Calu3 (cell line): ENCODE measurements around the gene ZNF462. TPM values are rescaled to one million over a fixed set of nuclear protein-coding genes. Genes with fewer than 3 reads are reported as not detected.
A peak's percentile ranks its signal among the peaks of the same experiment; 100 is the strongest.

ENCODE experiments used
- BruUV-seq: library from RNA; stranded (reverse); fragments of 400-500 nt; replicated peaks from 2 replicates; lab custom pipeline; 2021; lab: Mats Ljungman, UMichigan
- CTCF ChIA-PET: fragments of 300-600 bp; sonication (Branson Sonifier 250); formaldehyde crosslinking; loops from one replicate; lab custom pipeline; 2022; ENCODE audit warnings: antibody characterized with exemption; lab: Charles Lee
- DNase-seq: peaks from one replicate; pipeline ENCODE4 v3.0.0; 2022
- H3K27ac Mint-ChIP-seq: one replicate; pipeline ENCODE4 v1.8.0; 2022; ENCODE audit warnings: mixed read lengths; ENCODE audit not compliant: unreplicated experiment
- H3K27me3 Mint-ChIP-seq: one replicate; pipeline ENCODE4 v1.8.0; 2022; ENCODE audit warnings: mixed read lengths; ENCODE audit not compliant: unreplicated experiment
- H3K36me3 Mint-ChIP-seq: one replicate; pipeline ENCODE4 v1.8.0; 2022; ENCODE audit warnings: mild to moderate bottlenecking, moderate library complexity, mixed read lengths; ENCODE audit not compliant: insufficient read depth, unreplicated experiment
- H3K4me1 Mint-ChIP-seq: one replicate; pipeline ENCODE4 v1.8.0; 2022; ENCODE audit warnings: mild to moderate bottlenecking, low read depth, mixed read lengths; ENCODE audit not compliant: unreplicated experiment
- H3K4me3 Mint-ChIP-seq: one replicate; pipeline ENCODE4 v1.8.0; 2022; ENCODE audit warnings: mild to moderate bottlenecking, low read depth, moderate library complexity, mixed read lengths; ENCODE audit not compliant: unreplicated experiment
- H3K9me3 Mint-ChIP-seq: one replicate; pipeline ENCODE4 v1.8.0; 2022; ENCODE audit warnings: low read depth, mixed read lengths; ENCODE audit not compliant: unreplicated experiment
- intact Hi-C: fragments of 100-400 bp; cut with micrococcal nuclease; formaldehyde crosslinking; loops from one replicate; pipeline ENCODE4 v1.10.0; 2022; ENCODE audit not compliant: unreplicated experiment
- total RNA-seq: library from RNA; stranded (reverse); gene quantifications from 2 replicates; pipeline ENCODE4 v1.2.3, GENCODE V29; 2022
- TF ChIP-seq, protein P1 (sequence below): fragments of 200-600 bp; IDR thresholded peaks from one replicate; pipeline ENCODE4 v1.8.0; 2022; ENCODE audit warnings: antibody characterized with exemption; ENCODE audit not compliant: unreplicated experiment

Gene ZNF462
- total RNA-seq, 1 experiment from 2014 or later = 48.0 TPM

DNA sequence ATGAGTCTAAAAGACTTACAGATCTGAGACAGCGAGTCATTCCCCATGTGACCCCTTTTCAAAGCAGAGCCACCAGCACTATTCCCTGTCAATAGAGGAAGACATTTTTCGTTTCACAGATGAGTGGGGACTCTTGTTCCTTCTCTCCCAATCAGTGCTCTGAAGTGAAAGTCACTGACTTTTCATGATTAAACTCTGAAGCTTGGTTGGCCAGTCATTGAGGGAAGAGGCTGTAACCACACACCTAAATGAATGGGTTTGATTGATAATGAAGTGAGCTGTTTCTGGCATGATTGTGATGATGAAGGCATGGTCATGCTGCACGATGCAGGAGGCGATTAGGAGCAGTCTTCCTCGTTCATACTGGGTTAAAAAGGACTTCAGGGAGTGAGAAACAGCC lies 171.9 kb downstream of the ZNF462 start:
- H3K27ac Mint-ChIP-seq = no peak overlapping the region
- peaks cover 10% of the 10 kb centered on the region for H3K4me1 Mint-ChIP-seq
- BruUV-seq = no TSS peak
- intact Hi-C loops = no loop called here
- CTCF ChIA-PET = no interaction called here
- TF ChIP-seq, protein P1, sequence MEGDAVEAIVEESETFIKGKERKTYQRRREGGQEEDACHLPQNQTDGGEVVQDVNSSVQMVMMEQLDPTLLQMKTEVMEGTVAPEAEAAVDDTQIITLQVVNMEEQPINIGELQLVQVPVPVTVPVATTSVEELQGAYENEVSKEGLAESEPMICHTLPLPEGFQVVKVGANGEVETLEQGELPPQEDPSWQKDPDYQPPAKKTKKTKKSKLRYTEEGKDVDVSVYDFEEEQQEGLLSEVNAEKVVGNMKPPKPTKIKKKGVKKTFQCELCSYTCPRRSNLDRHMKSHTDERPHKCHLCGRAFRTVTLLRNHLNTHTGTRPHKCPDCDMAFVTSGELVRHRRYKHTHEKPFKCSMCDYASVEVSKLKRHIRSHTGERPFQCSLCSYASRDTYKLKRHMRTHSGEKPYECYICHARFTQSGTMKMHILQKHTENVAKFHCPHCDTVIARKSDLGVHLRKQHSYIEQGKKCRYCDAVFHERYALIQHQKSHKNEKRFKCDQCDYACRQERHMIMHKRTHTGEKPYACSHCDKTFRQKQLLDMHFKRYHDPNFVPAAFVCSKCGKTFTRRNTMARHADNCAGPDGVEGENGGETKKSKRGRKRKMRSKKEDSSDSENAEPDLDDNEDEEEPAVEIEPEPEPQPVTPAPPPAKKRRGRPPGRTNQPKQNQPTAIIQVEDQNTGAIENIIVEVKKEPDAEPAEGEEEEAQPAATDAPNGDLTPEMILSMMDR = no peak
- H3K9me3 Mint-ChIP-seq = no peaks in the 10 kb centered on the region
- H3K27me3 Mint-ChIP-seq = peaks cover 18% of the 10 kb centered on the region
- H3K4me3 Mint-ChIP-seq = no peak overlapping the region
- H3K36me3 Mint-ChIP-seq = no peaks in the 10 kb centered on the region
- no peak for DNase-seq

DNA sequence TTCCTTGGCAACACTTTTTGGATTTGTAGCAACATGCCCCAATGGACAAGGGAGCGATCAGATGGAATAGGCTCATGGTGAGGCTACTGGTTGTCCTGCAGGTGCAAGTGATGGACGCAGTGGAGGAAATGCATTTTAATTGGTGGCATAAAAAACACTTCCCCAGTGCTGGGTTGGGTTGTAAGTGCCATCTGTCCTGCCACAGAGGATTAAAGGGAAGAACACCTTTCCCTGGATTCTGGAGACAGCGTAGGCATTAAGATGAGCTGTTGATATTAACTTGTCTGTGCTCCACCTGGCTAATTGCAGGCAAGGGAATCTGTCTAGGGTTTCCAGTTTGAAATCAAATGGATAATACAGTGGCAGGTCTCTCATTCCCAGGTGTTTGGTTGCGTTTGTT lies 173.4 kb downstream of the ZNF462 start:
- TF ChIP-seq, protein P1 = no peak
- no TSS peak for BruUV-seq
- no peak for DNase-seq
- Mint-ChIP-seq H3K27me3 (peaks cover 13% of the 10 kb centered on the region), H3K4me3 (no peak overlapping the region), H3K9me3 (no peaks in the 10 kb centered on the region), H3K4me1 (peaks cover 18% of the 10 kb centered on the region), H3K27ac (no peak overlapping the region), H3K36me3 (peaks cover 5% of the 10 kb centered on the region)
- intact Hi-C loops = no loop called here
- CTCF ChIA-PET = no interaction called here

DNA sequence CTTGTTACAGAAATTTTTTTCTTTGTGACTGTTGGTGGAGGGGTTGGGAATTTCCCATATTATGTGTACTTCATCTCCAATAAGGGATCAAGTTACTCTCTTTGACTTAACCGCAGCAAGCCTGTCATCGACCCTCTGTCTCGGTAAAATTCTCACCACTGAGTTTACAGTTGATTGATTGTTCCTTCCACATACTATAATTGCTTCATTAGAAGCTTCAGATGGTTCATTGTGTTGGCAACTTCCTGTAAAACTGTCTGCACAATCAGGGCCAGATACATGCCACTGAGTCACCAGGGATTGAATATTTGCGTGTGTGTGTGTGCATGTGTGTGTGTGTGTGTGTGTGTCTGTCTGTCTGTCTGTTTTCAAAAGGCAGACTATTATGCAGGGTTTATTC lies 176.6 kb downstream of the ZNF462 start:
- Mint-ChIP-seq H3K4me3 (no peak overlapping the region), H3K27ac (no peak overlapping the region), H3K4me1 (peaks cover 18% of the 10 kb centered on the region), H3K27me3 (no peaks in the 10 kb centered on the region), H3K36me3 (peaks cover 5% of the 10 kb centered on the region), H3K9me3 (no peaks in the 10 kb centered on the region)
- BruUV-seq = no TSS peak
- intact Hi-C loops = no loop called here
- TF ChIP-seq, protein P1 = no peak
- peak; percentile 28 for DNase-seq
- CTCF ChIA-PET = no interaction called here

DNA sequence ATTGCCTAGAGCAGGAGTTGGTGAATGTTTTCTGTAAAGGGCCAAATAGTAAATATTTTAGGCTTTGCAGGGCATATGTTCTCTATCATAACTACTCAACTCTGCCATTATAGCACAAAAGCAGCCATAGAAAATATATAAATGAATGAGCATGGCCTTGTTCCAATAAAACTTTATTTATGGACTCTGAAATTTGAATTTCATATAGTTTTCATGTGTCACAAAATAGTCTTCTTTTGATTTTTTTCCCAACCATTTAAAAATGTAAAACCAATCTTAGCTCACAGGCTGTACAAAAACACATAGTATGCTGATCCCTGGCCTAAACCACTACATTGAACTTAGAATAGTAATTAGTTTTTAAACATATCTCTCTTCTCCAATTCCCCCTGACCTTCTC lies 179.6 kb downstream of the ZNF462 start:
- CTCF ChIA-PET = no interaction called here
- TF ChIP-seq, protein P1 = no peak
- Mint-ChIP-seq H3K4me3 (no peak overlapping the region), H3K27me3 (no peaks in the 10 kb centered on the region), H3K27ac (no peak overlapping the region), H3K36me3 (peaks cover 5% of the 10 kb centered on the region), H3K9me3 (no peaks in the 10 kb centered on the region), H3K4me1 (peaks cover 18% of the 10 kb centered on the region)
- intact Hi-C loops = loop anchor here (10.0 kb wide), 1 partner anchor 178 kb away; the partner anchor contains the start of gene ZNF462
- no TSS peak for BruUV-seq
- DNase-seq = no peak
